Astrocyte of the spinal cord (primary cell): ENCODE measurements around the gene VASP.

Experiments
- DNase-seq: peaks from one replicate; pipeline ENCODE4 v3.0.0; 2011; ENCODE audit warnings: low read depth, low spot score
- H3K4me3 ChIP-seq: 2 replicates; pipeline ENCODE4 v1.5.1; 2011; ENCODE audit warnings: low read depth, mild to moderate bottlenecking, low read length, moderate library complexity
- CTCF ChIP-seq: IDR thresholded peaks from 2 replicates; pipeline ENCODE4 v1.5.1; 2012; ENCODE audit warnings: low read depth, mild to moderate bottlenecking, low read length, inconsistent platforms
- in situ Hi-C: cut with HindIII; loops from 2 replicates; pipeline ENCODE4 v1.10.0; 2017; ENCODE audit warnings: low sequenced_read_pairs

The VASP gene

GRCh38 chr19:45575216-45575615 is 67.9 kb downstream of the VASP start:
- no peak for TF ChIP-seq CTCF
- in situ Hi-C loops: no loop called here
- H3K4me3 ChIP-seq: no peak overlapping the region

More at GRCh38 chr19:45575216-45575615, 67.9 kb downstream of the VASP start:
- no peak for DNase-seq
